ENCODE results near the gene KLHL6.

KLHL6 gene

GRCh38 chr3:183492849-183493179 lies 62.7 kb downstream of the KLHL6 start:
- TF ChIP-seq CTCF (IDR thresholded peaks at IDR 0.05; ENCODE audit: insufficient read depth, low read length, poor library complexity, severe bottlenecking): no peak
- Histone ChIP-seq H2AFZ (ENCODE audit: low read depth, low read length, severe bottlenecking) (no peak overlapping the region), H3K36me3 (ENCODE audit: low read length) (peaks cover 47% of the 10 kb centered on the region)

GRCh38 chr3:183491923-183492848 lies 63.3 kb downstream of the KLHL6 start:
- H3K9ac ChIP-seq (ENCODE audit: low read length): no peak overlapping the region
- no peaks in the 10 kb centered on the region; the same call in 1 of the 2 replicates for H3K79me2 ChIP-seq (ENCODE audit: insufficient read depth, low read length)
- H3F3A ChIP-seq (ENCODE audit: insufficient read depth): peaks cover 28% of the 10 kb centered on the region
- H3K4me3 ChIP-seq (ENCODE audit: insufficient read depth, low read length, poor library complexity, severe bottlenecking): no peak overlapping the region
- H4K20me1 ChIP-seq (ENCODE audit: low read depth, low read length): no peaks in the 10 kb centered on the region
- H3K36me3 ChIP-seq (ENCODE audit: low read length): peaks cover 48% of the 10 kb centered on the region
- H3K9me2 ChIP-seq (replicated peaks; ENCODE audit: insufficient read depth, low read length): no peaks in the 10 kb centered on the region
- H2AFZ ChIP-seq (ENCODE audit: low read depth, low read length, severe bottlenecking): no peak overlapping the region
- TF ChIP-seq CTCF (IDR thresholded peaks at IDR 0.05; ENCODE audit: insufficient read depth, low read length, poor library complexity, severe bottlenecking) (no peak), EZH2phosphoT487 (conservative IDR thresholded peaks at IDR 0.05; ENCODE audit: low read length) (no peak)
- no peaks in the 10 kb centered on the region for H3K27me3 ChIP-seq (ENCODE audit: low read length)
- H3K27ac ChIP-seq (ENCODE audit: low read depth, low read length): no peak overlapping the region
- H3K9me3 ChIP-seq (ENCODE audit: insufficient read depth, low read length): no peaks in the 10 kb centered on the region
- no peak overlapping the region for H3K4me2 ChIP-seq (ENCODE audit: low read depth, low read length, poor library complexity, severe bottlenecking)

More at GRCh38 chr3:183492849-183493179, 62.7 kb downstream of the KLHL6 start:
- Histone ChIP-seq H3K27me3 (ENCODE audit: low read length) (no peaks in the 10 kb centered on the region), H3F3A (ENCODE audit: insufficient read depth) (peaks cover 21% of the 10 kb centered on the region), H3K4me3 (ENCODE audit: insufficient read depth, low read length, poor library complexity, severe bottlenecking) (no peak overlapping the region), H4K20me1 (ENCODE audit: low read depth, low read length) (no peaks in the 10 kb centered on the region), H3K27ac (ENCODE audit: low read depth, low read length) (no peak overlapping the region), H3K9me3 (ENCODE audit: insufficient read depth, low read length) (no peaks in the 10 kb centered on the region), H3K9ac (ENCODE audit: low read length) (no peak overlapping the region), H3K9me2 (replicated peaks; ENCODE audit: insufficient read depth, low read length) (no peaks in the 10 kb centered on the region), H3K4me2 (ENCODE audit: low read depth, low read length, poor library complexity, severe bottlenecking) (no peak overlapping the region), H3K79me2 (ENCODE audit: insufficient read depth, low read length) (no peaks in the 10 kb centered on the region; the same call in 1 of the 2 replicates)

- Histone ChIP-seq H3F3A (ENCODE audit: insufficient read depth) (peaks cover 32% of the 10 kb centered on the region), H3K4me2 (ENCODE audit: low read depth, low read length, poor library complexity, severe bottlenecking) (no peak overlapping the region), H4K20me1 (ENCODE audit: low read depth, low read length) (no peaks in the 10 kb centered on the region), H3K27me3 (ENCODE audit: low read length) (no peaks in the 10 kb centered on the region), H3K36me3 (ENCODE audit: low read length) (peaks cover 43% of the 10 kb centered on the region), H3K9ac (ENCODE audit: low read length) (no peak overlapping the region), H3K9me3 (ENCODE audit: insufficient read depth, low read length) (no peaks in the 10 kb centered on the region), H3K4me3 (ENCODE audit: insufficient read depth, low read length, poor library complexity, severe bottlenecking) (no peak overlapping the region), H3K27ac (ENCODE audit: low read depth, low read length) (no peak overlapping the region), H3K79me2 (ENCODE audit: insufficient read depth, low read length) (no peaks in the 10 kb centered on the region), H3K9me2 (replicated peaks; ENCODE audit: insufficient read depth, low read length) (no peaks in the 10 kb centered on the region), H2AFZ (ENCODE audit: low read depth, low read length, severe bottlenecking) (no peak overlapping the region)
- TF ChIP-seq EZH2phosphoT487 (conservative IDR thresholded peaks at IDR 0.05; ENCODE audit: low read length) (no peak), CTCF (IDR thresholded peaks at IDR 0.05; ENCODE audit: insufficient read depth, low read length, poor library complexity, severe bottlenecking) (no peak)
These were observed 64.2 kb downstream of the KLHL6 start for GRCh38 chr3:183491109-183491922.

All from SU-DHL-6 (cell line).